Measurements from ENCODE around the gene KIF22. TPM values are rescaled to one million over a fixed set of nuclear protein-coding genes. Genes with fewer than 3 reads are reported as not detected.

The KIF22 gene
- total RNA-seq, 1 experiment from 2014 or later = 111 TPM

- ATAC-seq = no peak
- POLR2A ChIA-PET = no interaction called here
- intact Hi-C loops (cut with micrococcal nuclease; ENCODE audit: unreplicated experiment) (no loop called here), in situ Hi-C loops (cut with HindIII; ENCODE audit: low pct_unique_long_range_greater_than_20kb, low sequenced_read_pairs) (no loop called here)
- BruUV-seq (replicated peaks) = no TSS peak
- no peaks in the 10 kb centered on the region for H3K36me3 ChIP-seq (ENCODE audit: control insufficient read depth, insufficient read depth, low read length)
- H3K9me3 ChIP-seq (ENCODE audit: control insufficient read depth, insufficient read depth, low read depth, low read length) = no peaks in the 10 kb centered on the region
- no peaks in the 10 kb centered on the region for H3K4me1 ChIP-seq (ENCODE audit: control insufficient read depth, insufficient read depth, low read length)
- H3K27me3 ChIP-seq (ENCODE audit: control insufficient read depth, insufficient read depth, low read length) = no peaks in the 10 kb centered on the region
- H3K4me3 ChIP-seq (ENCODE audit: low read depth in 2 of 2, low read length in 2 of 2) = no peak overlapping the region
- CTCF ChIA-PET = interaction anchor here (0.6 kb wide), 1 partner anchor 17 kb away, joined by 3 read pairs; no protein-coding TSS in a partner anchor
- no peak overlapping the region for H3K27ac ChIP-seq (ENCODE audit: low read length)
- TF ChIP-seq TCF7L2 (IDR thresholded peaks at IDR 0.05; ENCODE audit: low read depth, low read length) (no peak), REST (IDR thresholded peaks at IDR 0.05; ENCODE audit: insufficient read depth in 1 of 2, low read depth in 2 of 2, low read length in 1 of 2) (no peak), SIN3A (IDR thresholded peaks at IDR 0.05; ENCODE audit: borderline replicate concordance, insufficient read depth, low read depth, low read length) (no peak), POLR2AphosphoS5 (IDR thresholded peaks at IDR 0.05; ENCODE audit: low read depth, low read length) (no peak)
- TF ChIP-seq, protein P1, sequence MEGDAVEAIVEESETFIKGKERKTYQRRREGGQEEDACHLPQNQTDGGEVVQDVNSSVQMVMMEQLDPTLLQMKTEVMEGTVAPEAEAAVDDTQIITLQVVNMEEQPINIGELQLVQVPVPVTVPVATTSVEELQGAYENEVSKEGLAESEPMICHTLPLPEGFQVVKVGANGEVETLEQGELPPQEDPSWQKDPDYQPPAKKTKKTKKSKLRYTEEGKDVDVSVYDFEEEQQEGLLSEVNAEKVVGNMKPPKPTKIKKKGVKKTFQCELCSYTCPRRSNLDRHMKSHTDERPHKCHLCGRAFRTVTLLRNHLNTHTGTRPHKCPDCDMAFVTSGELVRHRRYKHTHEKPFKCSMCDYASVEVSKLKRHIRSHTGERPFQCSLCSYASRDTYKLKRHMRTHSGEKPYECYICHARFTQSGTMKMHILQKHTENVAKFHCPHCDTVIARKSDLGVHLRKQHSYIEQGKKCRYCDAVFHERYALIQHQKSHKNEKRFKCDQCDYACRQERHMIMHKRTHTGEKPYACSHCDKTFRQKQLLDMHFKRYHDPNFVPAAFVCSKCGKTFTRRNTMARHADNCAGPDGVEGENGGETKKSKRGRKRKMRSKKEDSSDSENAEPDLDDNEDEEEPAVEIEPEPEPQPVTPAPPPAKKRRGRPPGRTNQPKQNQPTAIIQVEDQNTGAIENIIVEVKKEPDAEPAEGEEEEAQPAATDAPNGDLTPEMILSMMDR (IDR thresholded peaks at IDR 0.05) = no peak
- DNase-seq (ENCODE audit: low read depth, low spot score) = no peak
Observed at GRCh38 chr16:29775742-29776408, 14.7 kb upstream of the KIF22 start.

DNA sequence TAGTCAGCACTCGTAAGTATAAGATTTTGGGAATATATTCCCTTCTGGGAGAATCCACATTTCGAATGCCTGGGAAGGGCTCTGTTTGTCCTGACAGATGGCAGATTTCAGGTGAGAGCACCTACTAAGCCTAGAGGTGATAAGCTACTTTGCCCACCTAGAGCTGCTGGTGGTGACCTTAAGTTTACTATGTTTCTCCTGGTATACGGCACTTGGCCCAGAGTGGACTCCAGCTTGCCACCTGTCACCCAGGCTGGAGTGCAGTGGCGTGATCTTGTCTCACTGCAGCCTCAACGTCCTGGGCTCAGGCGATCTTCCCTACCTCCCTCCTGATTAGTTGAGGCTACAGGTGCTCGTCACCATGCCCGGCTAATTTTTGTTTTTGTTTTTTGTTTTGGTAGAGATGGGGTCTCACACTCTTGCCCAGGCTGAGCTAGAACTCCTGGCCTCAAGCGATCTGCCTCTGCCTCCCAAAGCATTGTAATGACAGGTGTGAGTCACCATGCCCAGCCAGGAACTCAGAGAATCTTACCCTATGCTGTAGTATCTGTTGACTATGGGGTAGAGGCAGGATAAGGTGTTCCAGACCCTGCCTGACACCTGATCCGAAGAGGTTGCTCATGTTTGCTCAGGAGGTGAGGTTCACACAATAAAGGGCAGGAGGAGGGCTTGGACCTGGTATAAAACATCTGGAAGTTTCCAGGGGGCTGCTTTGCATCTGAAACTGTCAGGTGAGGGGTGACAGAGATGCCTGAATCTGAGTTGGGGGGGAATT lies 12.8 kb upstream of the KIF22 start, which contains the start of gene ZG16:
TSS of gene ZG16 (plus strand) at position 681 of the 775 bp plus-strand sequence. CDS start 1,011 bp downstream, outside the sequence.
- DNase-seq (ENCODE audit: low read depth, low spot score) = no peak
- ATAC-seq = no peak
- in situ Hi-C loops (cut with HindIII; ENCODE audit: low pct_unique_long_range_greater_than_20kb, low sequenced_read_pairs) = no loop called here
- Histone ChIP-seq H3K4me3 (ENCODE audit: low read depth in 2 of 2, low read length in 2 of 2) (no peak within 1 kb of the TSS), H3K27me3 (ENCODE audit: control insufficient read depth, insufficient read depth, low read length) (no peaks in the 10 kb centered on the region), H3K4me1 (ENCODE audit: control insufficient read depth, insufficient read depth, low read length) (no peaks in the 10 kb centered on the region), H3K36me3 (ENCODE audit: control insufficient read depth, insufficient read depth, low read length) (no peaks in the 10 kb centered on the region), H3K27ac (ENCODE audit: low read length) (no peak within 1 kb of the TSS), H3K9me3 (ENCODE audit: control insufficient read depth, insufficient read depth, low read depth, low read length) (no peaks in the 10 kb centered on the region)
- no TSS peak for BruUV-seq (replicated peaks)
- ChIA-PET POLR2A (no interaction called here), CTCF (no interaction called here)
- intact Hi-C loops (cut with micrococcal nuclease; ENCODE audit: unreplicated experiment) = no loop called here
- TF ChIP-seq TCF7L2 (IDR thresholded peaks at IDR 0.05; ENCODE audit: low read depth, low read length) = no peak
- TF ChIP-seq SIN3A (IDR thresholded peaks at IDR 0.05; ENCODE audit: borderline replicate concordance, insufficient read depth, low read depth, low read length) = no peak
- TF ChIP-seq POLR2AphosphoS5 (IDR thresholded peaks at IDR 0.05; ENCODE audit: low read depth, low read length) = no peak
- TF ChIP-seq, protein P1 (IDR thresholded peaks at IDR 0.05) = no peak
- no peak for TF ChIP-seq REST (IDR thresholded peaks at IDR 0.05; ENCODE audit: insufficient read depth in 1 of 2, low read depth in 2 of 2, low read length in 1 of 2)
